CD4-positive, alpha-beta T cell treated with Interferon gamma for 1 hour (primary cell): ENCODE results near the gene MTSS2.

Source experiments
- DNase-seq: peaks from one replicate; pipeline ENCODE4 v3.0.0-alpha.2; 2020

MTSS2 gene, protein sequence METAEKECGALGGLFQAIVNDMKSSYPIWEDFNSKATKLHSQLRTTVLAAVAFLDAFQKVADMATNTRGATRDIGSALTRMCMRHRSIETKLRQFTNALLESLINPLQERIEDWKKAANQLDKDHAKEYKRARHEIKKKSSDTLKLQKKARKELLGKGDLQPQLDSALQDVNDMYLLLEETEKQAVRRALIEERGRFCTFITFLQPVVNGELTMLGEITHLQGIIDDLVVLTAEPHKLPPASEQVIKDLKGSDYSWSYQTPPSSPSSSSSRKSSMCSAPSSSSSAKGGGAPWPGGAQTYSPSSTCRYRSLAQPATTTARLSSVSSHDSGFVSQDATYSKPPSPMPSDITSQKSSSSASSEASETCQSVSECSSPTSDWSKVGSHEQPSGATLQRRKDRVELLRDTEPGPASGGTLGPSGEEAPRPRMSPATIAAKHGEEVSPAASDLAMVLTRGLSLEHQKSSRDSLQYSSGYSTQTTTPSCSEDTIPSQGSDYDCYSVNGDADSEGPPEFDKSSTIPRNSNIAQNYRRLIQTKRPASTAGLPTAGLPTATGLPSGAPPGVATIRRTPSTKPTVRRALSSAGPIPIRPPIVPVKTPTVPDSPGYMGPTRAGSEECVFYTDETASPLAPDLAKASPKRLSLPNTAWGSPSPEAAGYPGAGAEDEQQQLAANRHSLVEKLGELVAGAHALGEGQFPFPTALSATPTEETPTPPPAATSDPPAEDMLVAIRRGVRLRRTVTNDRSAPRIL

GRCh38 chr16:70685938-70686375 lies at the start of gene MTSS2:
Gene MTSS2 (minus strand): TSS chr16:70686053. CDS start chr16:70685791, 262 bp downstream.
- DNase-seq, result no peak

- no peak for DNase-seq
These were observed 49.5 kb upstream of the MTSS2 start for GRCh38 chr16:70735141-70735979.

GRCh38 chr16:70734522-70735095 lies 48.8 kb upstream of the MTSS2 start:
- no peak for DNase-seq

- no peak for DNase-seq
These were observed 45.1 kb upstream of the MTSS2 start for GRCh38 chr16:70730944-70731343.

DNA sequence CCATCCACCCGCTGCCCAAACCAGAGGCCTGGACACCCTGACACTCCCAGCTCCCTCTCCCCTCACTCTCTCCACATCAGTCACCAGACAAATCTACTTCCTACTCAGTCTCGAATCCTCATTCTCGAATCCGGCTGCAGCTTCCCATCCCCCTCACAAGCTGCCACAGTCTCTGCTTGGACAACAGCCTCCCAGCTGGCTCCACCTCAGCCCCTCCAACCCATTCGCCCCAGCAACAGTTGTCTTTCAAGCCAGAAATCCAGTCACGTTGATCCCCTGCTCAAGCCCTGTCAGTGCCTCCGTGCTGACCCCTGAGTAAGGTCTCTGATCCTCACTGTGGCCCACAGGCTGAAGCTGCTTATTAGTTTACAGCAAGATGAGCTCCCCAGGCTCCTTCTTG lies 44.2 kb upstream of the MTSS2 start:
- no peak for DNase-seq

DNA sequence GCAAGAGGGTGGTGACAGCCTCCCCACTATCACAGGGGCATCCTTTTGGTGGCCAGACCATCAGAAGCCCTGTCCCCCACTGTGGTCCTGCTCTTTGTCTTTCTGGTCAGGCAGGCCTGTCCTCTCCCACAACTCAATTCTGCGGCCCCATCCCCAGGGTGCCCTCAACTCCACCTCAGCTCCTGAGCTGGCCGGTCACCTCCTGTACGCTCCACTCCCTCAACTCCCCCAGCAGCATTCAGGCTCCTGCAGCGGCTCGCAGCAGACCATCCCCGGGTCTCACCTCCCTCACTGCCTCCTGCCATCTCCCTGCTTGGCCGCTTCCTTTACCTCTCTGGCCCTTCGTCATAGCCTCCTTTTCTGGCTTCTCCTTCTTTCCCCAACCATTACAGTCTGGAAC lies 43.4 kb upstream of the MTSS2 start:
- DNase-seq, result no peak

DNA sequence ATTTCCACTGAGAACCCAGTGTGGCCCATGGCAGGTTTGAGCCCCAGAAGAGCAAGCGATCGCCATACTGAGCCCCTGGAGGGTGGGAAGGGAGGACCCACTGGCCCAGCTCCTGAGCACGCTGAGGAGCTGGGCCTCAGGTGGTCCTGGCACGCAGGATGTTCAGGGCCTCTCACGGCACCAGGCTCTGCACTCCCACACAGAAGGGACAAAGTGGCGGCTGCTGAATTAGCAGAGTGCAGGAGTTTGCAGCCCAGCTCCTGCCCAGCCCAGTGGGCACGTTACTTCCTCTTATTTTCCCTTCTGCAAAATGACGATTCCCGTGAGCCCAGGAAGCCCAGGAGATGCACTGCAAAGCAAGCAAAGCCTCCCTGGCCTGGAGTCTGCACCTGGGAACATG lies 42.3 kb upstream of the MTSS2 start:
- DNase-seq, result no peak

DNA sequence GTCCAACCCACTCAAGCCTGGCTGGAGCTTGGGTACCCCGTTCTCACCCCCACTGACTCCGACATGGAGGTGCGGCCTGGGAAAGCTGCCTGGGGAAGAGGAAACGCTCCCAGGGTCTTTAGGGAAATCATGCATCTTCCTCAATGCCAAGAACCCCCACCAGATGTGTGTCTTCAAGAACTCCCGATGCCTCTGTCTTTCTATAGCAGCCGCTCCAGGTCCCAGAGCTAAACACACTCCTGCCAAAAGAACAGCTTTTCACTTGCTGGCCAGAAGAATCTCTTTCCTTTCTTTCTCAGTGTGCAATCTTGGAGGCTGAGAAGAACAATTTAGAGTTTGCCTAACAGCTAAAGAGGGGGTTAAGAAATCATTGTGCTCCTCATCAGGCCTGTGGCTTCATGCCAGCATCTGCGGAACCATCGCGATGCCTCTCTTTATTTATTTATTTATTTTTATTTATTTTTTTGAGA lies 41.1 kb upstream of the MTSS2 start:
- no peak for DNase-seq

DNA sequence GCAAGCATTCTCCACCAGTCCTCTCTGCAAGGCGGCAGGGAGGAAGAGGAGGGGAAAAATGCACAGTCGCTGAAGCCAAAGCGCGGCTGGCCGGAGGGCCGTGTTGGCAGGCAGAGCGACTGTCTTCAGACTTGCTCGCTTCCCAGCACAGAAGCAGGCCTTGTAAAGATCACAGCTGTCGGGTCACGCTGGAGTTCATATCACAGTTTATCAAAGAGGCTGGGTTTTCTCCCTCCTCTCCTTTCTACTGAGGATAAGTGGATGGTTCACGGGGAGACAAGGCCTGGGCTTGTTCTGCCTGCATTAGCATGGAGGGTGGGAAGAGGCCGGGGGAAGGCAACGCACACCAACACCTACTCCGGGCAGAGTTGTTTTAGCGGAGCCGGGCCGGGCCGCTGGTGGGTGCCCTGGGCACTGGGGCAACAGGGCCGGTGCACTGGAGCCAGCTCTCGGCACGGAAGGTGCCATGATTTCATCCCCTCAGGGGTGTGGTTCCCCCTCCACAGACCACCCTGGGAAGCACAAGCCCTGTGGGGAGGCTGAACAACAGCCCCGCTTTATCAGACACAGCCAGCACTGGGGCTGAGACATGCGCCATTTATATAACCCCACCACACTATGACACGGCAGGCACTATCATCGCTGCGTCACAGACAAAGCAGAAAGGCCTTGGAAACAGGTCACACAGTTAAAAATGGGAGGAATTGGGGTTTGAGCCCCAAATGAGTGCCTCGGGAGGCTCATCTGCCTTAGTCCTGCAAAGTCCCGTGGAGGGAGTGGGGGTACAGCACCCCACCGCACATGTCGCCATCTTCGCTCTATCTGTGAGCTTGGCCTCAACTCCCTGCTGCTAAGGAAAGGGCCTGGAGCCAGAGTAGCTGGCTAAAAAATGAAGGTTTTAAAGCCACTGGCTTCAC lies 40.3 kb upstream of the MTSS2 start:
- DNase-seq, result no peak

- no peak for DNase-seq
These were observed 39.4 kb upstream of the MTSS2 start for GRCh38 chr16:70725024-70725911.

GRCh38 chr16:70724146-70725023 lies 38.5 kb upstream of the MTSS2 start:
- DNase-seq, result no peak

GRCh38 chr16:70723740-70724145 lies 37.9 kb upstream of the MTSS2 start:
- DNase-seq, result no peak

DNA sequence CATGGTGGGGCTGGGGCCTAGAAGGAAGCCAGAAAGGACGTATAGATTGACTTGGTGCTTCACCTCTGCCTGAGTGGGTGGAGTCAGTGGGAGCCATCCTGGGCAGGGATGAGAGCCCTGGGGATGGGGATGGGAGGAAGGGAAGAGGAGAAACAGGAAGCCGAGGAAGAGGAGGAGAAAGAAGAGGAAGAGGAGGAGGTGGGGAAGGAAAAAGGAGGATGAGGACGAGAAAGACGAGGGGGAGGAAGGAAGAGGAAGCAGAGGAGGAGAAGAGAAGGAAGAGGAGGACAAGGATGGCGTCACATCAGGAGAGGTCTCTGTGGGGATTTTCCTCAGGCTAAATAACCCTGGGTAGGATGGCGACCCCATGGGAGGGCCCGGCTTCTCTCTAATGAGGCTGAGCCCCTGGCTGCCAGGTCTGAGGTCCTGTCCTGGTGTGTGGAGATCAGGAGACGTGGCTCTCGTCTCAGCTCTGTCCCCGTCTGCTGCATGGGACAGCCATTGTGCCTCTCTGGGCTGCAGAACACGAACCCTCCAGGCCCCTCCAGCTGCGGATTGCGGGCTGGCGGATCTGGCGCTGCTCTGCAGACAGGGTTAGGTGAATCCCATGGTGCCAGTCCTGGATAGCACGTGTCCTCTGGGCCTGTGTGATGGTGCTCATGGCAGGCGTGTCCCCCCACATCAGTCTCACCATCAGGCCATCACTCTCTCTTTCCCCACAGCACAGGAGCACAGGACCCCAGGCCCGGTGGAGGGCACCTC lies 35.5 kb upstream of the MTSS2 start:
- DNase-seq, result no peak

GRCh38 chr16:70720425-70721201 lies 34.8 kb upstream of the MTSS2 start:
- no peak for DNase-seq

GRCh38 chr16:70717065-70717464 lies 31.2 kb upstream of the MTSS2 start:
- DNase-seq, result no peak

DNA sequence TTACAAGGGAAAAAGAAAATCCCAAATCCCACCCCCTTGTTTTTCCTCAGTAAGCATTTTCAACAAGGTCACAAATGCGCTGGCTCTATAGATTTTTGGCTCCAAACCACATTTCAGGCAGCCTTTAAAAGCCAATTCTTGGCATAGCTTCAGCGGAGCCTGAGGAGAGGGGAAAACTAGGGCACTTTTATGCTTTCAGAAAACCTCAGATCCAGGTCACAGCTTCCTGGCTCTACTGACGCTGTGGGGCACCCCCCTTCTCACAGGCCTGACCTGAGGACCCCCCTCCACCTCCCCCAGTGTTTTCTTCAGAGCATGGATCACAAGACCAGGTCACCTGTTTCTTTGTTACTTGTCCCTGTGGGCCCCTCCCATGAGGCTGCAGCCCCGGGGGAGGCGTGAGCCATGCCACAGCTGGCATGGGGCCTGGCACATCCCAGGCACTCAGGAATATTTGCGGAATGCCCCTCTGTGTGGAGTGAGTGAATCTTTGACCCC lies 30.1 kb upstream of the MTSS2 start:
- no peak for DNase-seq

DNA sequence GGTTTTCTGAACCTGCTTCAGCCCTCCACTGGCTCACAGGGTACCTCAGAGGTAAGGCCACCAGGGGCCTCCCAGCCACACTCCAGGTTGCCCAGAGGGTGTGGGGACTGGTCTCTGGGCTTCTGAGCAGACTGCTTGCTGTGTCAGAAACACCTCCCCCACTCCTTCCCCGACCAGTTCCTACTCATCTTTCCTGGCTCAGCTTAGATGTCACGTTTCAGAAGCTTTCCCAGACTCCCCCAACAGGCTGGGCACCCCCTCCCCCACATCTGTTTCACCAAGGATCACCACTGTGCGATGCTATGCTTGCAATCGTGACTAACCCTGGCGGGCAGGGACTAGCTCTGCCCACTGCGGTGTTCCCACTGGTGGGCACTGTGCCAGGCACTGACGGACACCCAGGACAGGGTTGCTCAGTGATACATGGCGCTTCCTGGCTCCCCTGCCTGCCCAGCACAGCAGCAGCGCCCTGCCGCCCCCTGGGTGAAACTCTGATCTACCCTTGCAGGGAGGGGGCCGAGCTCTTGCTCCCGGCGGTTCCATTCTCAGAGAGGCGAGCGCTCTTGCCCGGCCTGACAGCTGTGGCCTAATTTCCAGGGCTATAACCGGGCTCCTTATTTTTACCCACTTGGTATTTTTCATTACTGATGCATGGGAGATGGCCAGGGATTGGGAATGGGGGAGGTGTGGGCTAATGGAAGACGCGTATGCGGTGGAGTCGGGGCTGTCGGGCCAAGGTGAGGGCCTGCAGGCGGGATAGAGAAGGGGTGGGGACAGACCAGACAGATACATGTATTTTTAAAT lies 29.4 kb upstream of the MTSS2 start:
- DNase-seq, result no peak
